Glomerular visceral epithelial cell (primary cell): Measurements from ENCODE around the gene FCRL4.

Experiments
- DNase-seq: peaks from one replicate; pipeline ENCODE4 v3.0.0-alpha.2; 2016; ENCODE audit errors: extremely low spot score

Gene FCRL4

GRCh38 chr1:157597959-157598667 lies at the start of gene FCRL4:
Gene FCRL4, minus strand, starts transcription at chr1:157598085. Its CDS starts 141 bp downstream, at chr1:157597944.
- no peak for DNase-seq

- no peak for DNase-seq
Observed at GRCh38 chr1:157646144-157646543, 48.3 kb upstream of the FCRL4 start.

GRCh38 chr1:157641177-157641576 lies 43.3 kb upstream of the FCRL4 start:
- no peak for DNase-seq

- no peak for DNase-seq
Observed at GRCh38 chr1:157639800-157640199, 41.9 kb upstream of the FCRL4 start.

- DNase-seq, result no peak
Observed at GRCh38 chr1:157628773-157629172, 30.9 kb upstream of the FCRL4 start.

GRCh38 chr1:157626099-157626498 lies 28.2 kb upstream of the FCRL4 start:
- DNase-seq, result no peak

GRCh38 chr1:157624471-157624870 lies 26.6 kb upstream of the FCRL4 start:
- no peak for DNase-seq

- DNase-seq, result no peak
Observed at GRCh38 chr1:157622471-157622870, 24.6 kb upstream of the FCRL4 start.

- DNase-seq, result no peak
Observed at GRCh38 chr1:157618190-157618589, 20.3 kb upstream of the FCRL4 start.

GRCh38 chr1:157600236-157600635 lies 2.4 kb upstream of the FCRL4 start:
- no peak for DNase-seq

GRCh38 chr1:157596384-157596783 lies 1.5 kb downstream of the FCRL4 start:
- DNase-seq, result no peak

GRCh38 chr1:157595356-157595755 lies 2.5 kb downstream of the FCRL4 start:
- DNase-seq, result no peak

GRCh38 chr1:157585984-157586383 lies 11.9 kb downstream of the FCRL4 start:
- DNase-seq, result no peak

GRCh38 chr1:157584503-157584902 lies 13.4 kb downstream of the FCRL4 start:
- DNase-seq, result no peak

GRCh38 chr1:157580828-157581210 lies 17.1 kb downstream of the FCRL4 start:
- no peak for DNase-seq

GRCh38 chr1:157580179-157580827 lies 17.6 kb downstream of the FCRL4 start:
- DNase-seq, result peak; percentile 57

- no peak for DNase-seq
Observed at GRCh38 chr1:157577420-157577819, 20.5 kb downstream of the FCRL4 start.

- DNase-seq, result no peak
Observed at GRCh38 chr1:157575744-157576143, 22.1 kb downstream of the FCRL4 start.

- DNase-seq, result no peak
Observed at GRCh38 chr1:157574836-157575235, 23.0 kb downstream of the FCRL4 start.

- DNase-seq, result no peak
Observed at GRCh38 chr1:157566484-157567300, 31.2 kb downstream of the FCRL4 start.

- no peak for DNase-seq
Observed at GRCh38 chr1:157562515-157562914, 35.4 kb downstream of the FCRL4 start.

GRCh38 chr1:157558119-157558518 lies 39.8 kb downstream of the FCRL4 start:
- no peak for DNase-seq
